Measurements from ENCODE around the gene NLRP5.
"Not testable (repeated sequence)": the region's sequence is repeated elsewhere in the genome, so short reads cannot be mapped to it uniquely, and the experiment has no call there.

NLRP5 gene

GRCh38 chr19:56099638-56100539, 113.3 kb downstream of the NLRP5 start:
- DNase-seq = no peak

- no peak for DNase-seq
These were observed 114.5 kb downstream of the NLRP5 start for GRCh38 chr19:56101095-56101494.

GRCh38 chr19:56101746-56102535, 115.4 kb downstream of the NLRP5 start:
- no peak for DNase-seq

GRCh38 chr19:56103027-56103614, 116.5 kb downstream of the NLRP5 start:
- DNase-seq = no peak

- DNase-seq = no peak
These were observed 117.8 kb downstream of the NLRP5 start for GRCh38 chr19:56104423-56104822.

GRCh38 chr19:56105090-56105701, 118.6 kb downstream of the NLRP5 start:
- DNase-seq = no peak

- not testable (repeated sequence) for DNase-seq
These were observed 119.3 kb downstream of the NLRP5 start for GRCh38 chr19:56105831-56106396.

GRCh38 chr19:56106397-56106849, 119.8 kb downstream of the NLRP5 start:
- DNase-seq = no peak

- no peak for DNase-seq
These were observed 120.4 kb downstream of the NLRP5 start for GRCh38 chr19:56106993-56107392.

- no peak for DNase-seq
These were observed 121.2 kb downstream of the NLRP5 start for GRCh38 chr19:56107626-56108351.

- no peak for DNase-seq
These were observed 122.0 kb downstream of the NLRP5 start for GRCh38 chr19:56108447-56109195.

- no peak for DNase-seq
These were observed 122.7 kb downstream of the NLRP5 start for GRCh38 chr19:56109226-56109625.

- DNase-seq = no peak
These were observed 124.2 kb downstream of the NLRP5 start for GRCh38 chr19:56110515-56111448.
